Omental fat pad (tissue), 4 donors: ENCODE data around the gene DLG1. TPM values are rescaled to one million over a fixed set of nuclear protein-coding genes. Genes with fewer than 3 reads are reported as not detected.

Source experiments
- ATAC-seq: fragments of 150-250 bp; one replicate; pipeline ENCODE4 v1.9.1; 2016; ENCODE audit warnings: mild to moderate bottlenecking, moderate library complexity; ENCODE audit not compliant: low FRiP score
- DNase-seq: peaks from one replicate; pipeline ENCODE4 v3.0.0-alpha.2; 2019; ENCODE audit warnings: low spot score
- total RNA-seq, 4 donors: library from RNA; depleted of rRNA; stranded (reverse); fragments of >200 nt; gene quantifications; one replicate each; pipeline ENCODE4 v1.1.0, GENCODE V29; 2016
- TF ChIP-seq, protein P1 (sequence below), 3 donors: fragments of 450-650 bp; IDR thresholded peaks; one replicate each; pipeline ENCODE4 v1.5.1; 2016 to 2017; ENCODE audit warnings: antibody characterized with exemption in 3 of 3, mild to moderate bottlenecking in 3 of 3, moderate library complexity in 2 of 3

DLG1 gene
- total RNA-seq, 4 donors from 2014 or later = 47.1 to 65.4 (median 60.2) TPM

DNA sequence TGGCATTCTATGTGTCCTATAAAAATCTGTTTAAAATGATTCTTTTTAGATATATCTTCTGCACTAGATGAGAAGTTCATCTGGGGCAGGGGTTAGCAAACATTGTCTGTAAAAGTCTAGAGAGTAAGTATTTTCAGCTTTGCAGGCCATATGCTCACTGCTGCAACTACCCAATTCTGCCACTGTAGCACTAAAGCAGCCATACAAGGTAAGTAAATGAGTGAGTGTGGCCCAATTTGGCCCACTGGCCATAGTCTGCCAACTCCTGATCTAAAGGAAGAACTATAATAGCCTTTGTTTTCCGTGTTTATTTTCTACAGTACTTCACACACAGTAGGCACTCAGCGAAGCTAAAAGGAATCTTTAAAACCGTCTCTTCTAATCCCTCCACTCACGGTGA lies 42.3 kb downstream of the DLG1 start:
- DNase-seq (no peak), ATAC-seq (no peak)
- TF ChIP-seq, protein P1, sequence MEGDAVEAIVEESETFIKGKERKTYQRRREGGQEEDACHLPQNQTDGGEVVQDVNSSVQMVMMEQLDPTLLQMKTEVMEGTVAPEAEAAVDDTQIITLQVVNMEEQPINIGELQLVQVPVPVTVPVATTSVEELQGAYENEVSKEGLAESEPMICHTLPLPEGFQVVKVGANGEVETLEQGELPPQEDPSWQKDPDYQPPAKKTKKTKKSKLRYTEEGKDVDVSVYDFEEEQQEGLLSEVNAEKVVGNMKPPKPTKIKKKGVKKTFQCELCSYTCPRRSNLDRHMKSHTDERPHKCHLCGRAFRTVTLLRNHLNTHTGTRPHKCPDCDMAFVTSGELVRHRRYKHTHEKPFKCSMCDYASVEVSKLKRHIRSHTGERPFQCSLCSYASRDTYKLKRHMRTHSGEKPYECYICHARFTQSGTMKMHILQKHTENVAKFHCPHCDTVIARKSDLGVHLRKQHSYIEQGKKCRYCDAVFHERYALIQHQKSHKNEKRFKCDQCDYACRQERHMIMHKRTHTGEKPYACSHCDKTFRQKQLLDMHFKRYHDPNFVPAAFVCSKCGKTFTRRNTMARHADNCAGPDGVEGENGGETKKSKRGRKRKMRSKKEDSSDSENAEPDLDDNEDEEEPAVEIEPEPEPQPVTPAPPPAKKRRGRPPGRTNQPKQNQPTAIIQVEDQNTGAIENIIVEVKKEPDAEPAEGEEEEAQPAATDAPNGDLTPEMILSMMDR (IDR thresholded peaks at IDR 0.05) = no peak

DNA sequence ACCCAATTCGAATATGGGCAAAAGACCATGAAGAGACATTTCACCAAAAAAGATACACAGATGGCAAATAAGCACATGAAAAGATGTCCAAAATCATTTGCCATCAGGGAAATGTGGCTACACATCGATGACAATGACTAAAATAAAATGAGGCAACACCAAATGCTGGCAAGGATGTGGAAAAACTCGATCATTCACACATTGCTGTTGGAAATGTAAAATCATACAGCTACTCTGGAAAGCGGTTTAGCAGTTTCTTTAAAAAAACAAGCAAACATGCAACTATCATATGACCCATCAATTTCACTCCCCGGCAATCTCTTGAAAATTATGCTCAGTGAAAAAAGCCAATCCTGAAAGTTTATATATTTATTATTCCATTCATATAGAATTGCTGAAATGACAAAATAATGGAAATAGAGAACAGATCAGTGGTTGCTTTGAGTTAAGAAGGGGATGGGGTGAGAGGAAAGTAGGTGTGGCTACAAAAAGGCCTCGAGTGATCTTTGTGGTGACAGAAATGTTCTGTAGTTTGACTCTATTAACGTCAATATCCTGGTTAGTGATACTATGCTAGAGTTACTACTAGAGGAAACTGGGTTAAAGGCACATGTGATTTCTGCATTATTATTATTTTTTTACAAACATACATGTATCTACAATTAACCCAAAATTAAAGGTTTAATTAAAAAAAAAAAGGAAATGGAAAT lies 45.0 kb downstream of the DLG1 start:
- ATAC-seq (no peak), DNase-seq (no peak)
- TF ChIP-seq, protein P1 (IDR thresholded peaks at IDR 0.05) = no peak

DNA sequence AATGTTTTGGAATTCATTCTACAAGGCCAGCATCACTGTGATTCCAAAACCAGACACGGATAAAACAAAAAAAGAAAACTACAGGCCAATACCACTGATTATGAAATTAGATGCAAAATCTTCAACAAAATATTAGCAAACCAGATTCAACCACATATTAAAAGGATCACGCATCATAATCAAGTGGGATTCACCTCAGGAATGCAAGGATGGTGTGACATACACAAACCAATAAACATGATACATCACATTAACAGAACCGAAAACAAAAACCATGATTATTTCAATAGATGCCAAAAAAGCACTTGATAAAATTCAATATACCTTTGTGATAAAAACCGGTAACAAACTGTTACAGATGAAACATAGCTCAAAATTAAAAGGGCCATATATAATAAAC lies 48.9 kb downstream of the DLG1 start:
- TF ChIP-seq, protein P1 (IDR thresholded peaks at IDR 0.05) = no peak
- DNase-seq = no peak
- ATAC-seq = no peak

DNA sequence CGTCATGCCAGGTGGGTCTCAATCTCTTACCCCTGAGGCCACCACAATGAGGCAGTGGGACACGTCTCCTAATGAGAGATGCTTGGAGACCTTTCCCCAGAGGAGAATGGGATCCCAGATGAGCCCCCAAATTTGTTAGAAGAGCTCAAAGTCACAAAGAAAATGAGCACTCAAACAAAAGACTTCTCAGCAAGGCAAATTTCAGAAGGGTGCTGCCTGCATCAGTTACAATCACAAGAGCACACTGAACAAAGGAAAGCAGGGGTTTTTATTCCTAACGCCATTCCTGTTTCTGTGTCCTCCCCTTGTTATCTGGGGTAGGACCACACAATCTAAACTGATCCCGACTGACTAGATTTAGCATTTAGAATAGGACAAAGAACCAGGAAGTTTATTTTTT lies 50.1 kb downstream of the DLG1 start:
- ATAC-seq (no peak), DNase-seq (no peak)
- TF ChIP-seq, protein P1 (IDR thresholded peaks at IDR 0.05) = no peak

DNA sequence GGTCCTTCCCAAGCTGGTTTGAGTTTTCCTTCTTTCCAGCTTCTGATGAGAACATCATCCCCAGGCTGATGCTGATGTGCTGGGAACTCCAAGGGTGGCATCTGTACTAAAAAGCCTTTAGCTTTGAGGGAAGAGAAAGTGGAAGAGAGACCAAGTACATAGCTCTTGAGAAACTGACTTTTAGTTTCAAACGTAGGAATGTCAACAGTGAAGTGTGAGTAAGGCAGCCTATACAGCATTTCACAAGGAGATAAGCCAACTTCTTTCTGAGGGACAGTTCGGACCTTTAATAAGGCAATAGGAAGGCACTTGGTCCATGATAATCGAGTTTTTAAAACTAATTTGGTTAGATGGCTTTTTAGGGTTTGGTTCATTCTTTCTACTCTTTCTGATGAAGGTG lies 53.7 kb downstream of the DLG1 start:
- TF ChIP-seq, protein P1 (IDR thresholded peaks at IDR 0.05) = no peak
- DNase-seq = no peak
- no peak for ATAC-seq

DNA sequence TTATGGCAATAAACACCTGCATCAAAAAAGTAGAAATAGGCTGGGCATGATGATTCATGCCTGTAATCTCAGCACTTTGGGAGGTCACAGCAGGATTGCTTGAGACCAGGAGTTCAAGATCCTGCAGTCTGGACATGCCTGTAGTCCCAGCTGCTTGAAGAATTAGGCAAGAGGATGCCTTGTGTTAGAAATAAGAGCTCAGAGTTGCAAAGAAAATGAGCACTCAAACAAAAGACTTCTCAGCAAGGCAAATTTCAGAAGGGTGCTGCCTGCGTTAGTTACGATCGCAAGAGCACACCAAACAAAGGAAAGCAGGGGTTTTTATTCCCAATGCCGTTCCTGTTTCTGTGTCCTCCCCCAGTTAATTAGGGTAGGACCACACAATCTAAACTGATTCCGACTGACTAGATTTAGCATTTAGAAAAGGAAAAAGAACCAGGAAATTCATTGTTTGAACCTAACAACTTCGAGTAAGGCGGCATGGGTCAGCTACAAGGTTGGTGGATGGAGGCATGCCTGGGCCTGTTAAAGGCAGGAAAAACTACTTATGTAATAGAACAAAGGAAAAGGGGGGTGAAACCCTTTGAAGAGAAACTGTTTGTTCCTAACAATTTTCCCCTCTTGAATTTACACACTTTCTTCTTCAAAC lies 55.5 kb downstream of the DLG1 start:
- TF ChIP-seq, protein P1 (IDR thresholded peaks at IDR 0.05) = no peak
- ATAC-seq (no peak), DNase-seq (no peak)

DNA sequence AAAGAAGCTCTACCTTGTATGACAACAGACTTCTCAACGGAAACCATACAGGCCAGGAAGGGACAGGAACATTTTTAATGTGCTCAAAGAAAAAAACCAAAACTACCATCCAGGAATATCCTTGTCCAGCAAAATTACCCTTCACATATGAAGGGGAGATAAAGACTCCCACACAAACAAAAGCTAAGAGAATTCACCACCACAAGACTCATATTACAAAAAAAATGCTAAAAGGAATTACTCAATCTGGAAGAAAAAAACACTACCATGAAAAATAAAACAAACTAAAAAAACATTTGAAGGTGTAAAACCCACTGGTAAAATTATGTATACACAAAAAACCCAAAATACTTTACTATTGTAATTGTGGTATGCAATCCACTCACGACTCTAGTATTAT lies 57.2 kb downstream of the DLG1 start:
- no peak for DNase-seq
- TF ChIP-seq, protein P1 (IDR thresholded peaks at IDR 0.05) = no peak
- ATAC-seq = no peak
